ENCODE measurements around the gene MCC.

MCC gene

DNA sequence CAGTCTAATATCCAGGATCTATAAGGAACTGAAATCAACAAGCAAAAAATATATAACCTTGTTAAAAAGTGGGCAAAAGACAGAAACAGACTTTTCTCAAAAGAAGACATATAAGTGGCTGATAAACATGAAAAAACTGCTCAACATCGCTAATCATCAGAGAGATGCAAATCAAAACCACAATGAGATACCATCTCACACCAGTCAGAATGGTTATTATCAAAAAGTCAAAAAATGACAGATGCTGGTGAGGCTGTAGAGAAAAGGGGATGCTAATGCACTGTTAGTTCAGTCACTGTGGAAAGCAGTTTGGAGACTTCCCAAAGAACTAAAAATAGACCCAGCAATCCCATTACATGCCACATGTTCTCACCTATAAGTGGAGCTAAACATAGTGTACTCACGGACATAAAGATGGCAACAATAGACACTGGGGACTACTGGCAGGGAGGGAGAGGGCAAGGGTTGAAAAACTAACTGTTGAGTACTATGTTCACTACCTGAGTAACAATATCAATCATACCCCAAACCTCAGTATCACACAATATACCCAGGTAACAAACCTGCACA is 41.8 kb downstream of the MCC start:
- in situ Hi-C loops (cut with HindIII; ENCODE audit: low sequenced_read_pairs) = no loop called here
- DNase-seq (ENCODE audit: low read depth) = no peak
- TF ChIP-seq, protein P1, sequence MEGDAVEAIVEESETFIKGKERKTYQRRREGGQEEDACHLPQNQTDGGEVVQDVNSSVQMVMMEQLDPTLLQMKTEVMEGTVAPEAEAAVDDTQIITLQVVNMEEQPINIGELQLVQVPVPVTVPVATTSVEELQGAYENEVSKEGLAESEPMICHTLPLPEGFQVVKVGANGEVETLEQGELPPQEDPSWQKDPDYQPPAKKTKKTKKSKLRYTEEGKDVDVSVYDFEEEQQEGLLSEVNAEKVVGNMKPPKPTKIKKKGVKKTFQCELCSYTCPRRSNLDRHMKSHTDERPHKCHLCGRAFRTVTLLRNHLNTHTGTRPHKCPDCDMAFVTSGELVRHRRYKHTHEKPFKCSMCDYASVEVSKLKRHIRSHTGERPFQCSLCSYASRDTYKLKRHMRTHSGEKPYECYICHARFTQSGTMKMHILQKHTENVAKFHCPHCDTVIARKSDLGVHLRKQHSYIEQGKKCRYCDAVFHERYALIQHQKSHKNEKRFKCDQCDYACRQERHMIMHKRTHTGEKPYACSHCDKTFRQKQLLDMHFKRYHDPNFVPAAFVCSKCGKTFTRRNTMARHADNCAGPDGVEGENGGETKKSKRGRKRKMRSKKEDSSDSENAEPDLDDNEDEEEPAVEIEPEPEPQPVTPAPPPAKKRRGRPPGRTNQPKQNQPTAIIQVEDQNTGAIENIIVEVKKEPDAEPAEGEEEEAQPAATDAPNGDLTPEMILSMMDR (IDR thresholded peaks at IDR 0.05; ENCODE audit: low read depth, low read length, missing control alignments) = no peak
- H3K4me3 ChIP-seq (ENCODE audit: low read depth, low read length) = no peak overlapping the region

DNA sequence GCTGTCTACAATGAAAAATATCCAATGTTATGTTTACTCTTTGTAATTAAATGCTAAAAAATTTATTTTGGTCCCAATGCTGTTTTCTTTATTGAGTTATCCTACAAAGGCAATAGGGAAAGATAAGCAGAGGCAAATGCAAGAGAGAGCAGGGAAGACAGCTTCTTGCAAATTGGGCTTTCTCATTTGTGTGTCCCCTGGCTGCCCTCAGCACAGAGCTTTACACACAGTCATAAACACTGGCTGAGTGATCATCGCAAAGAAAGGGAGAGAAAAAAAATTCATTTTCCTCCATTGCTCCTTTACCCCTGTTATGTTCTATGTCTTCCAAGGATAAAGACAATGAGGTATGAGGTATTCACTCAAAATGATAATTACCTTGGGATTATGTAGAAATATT is 51.1 kb downstream of the MCC start:
- no peak overlapping the region for H3K4me3 ChIP-seq (ENCODE audit: low read depth, low read length)
- in situ Hi-C loops (cut with HindIII; ENCODE audit: low sequenced_read_pairs) = no loop called here
- TF ChIP-seq, protein P1 (IDR thresholded peaks at IDR 0.05; ENCODE audit: low read depth, low read length, missing control alignments) = no peak
- DNase-seq (ENCODE audit: low read depth) = no peak

DNA sequence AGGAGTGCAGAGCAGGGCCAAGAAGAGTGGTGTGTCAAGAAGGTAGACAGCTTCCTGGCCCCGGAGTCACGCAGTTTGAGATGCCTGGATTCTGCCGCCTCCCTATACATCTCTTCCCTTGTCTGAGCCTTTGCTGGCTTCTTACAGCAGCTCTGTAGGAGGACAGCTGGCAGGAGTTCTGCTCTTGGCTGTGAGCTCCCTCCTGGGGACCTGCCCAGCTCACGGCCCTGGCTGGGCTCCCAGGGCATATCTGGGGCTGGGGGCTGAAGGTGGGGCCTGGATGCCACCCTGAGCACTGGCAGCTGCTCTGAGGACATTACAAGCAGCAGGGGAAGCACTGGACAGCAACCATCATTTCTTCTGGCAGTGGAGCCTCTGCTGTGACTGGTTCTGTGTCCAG is 52.7 kb downstream of the MCC start:
- in situ Hi-C loops (cut with HindIII; ENCODE audit: low sequenced_read_pairs) = no loop called here
- no peak overlapping the region for H3K4me3 ChIP-seq (ENCODE audit: low read depth, low read length)
- TF ChIP-seq, protein P1 (IDR thresholded peaks at IDR 0.05; ENCODE audit: low read depth, low read length, missing control alignments) = no peak
- no peak for DNase-seq (ENCODE audit: low read depth)

DNA sequence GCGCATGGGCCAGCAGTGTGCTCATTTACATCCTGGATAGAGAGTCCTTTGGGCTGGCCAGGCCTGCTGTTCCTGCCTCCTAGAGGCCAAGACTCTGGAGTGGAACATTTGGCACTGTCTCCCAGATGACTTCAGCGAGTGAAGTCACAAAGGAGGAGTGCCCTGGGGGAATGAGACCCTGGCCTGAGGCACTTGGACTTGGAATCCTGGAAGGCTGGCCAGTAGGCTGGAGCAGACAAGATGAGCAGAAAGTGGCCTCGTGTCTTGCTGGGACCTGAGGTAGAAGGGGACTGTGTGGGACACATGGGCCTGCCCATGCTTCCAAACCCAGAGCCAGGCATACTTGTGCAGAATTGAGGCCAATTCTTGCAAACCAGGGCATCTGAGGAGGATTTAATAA is 53.4 kb downstream of the MCC start, which contains the start of gene TSSK1B:
TSS of gene TSSK1B (minus strand) at position 101 of the 400 bp plus-strand sequence. CDS start 150 bp downstream, outside the sequence.
- DNase-seq (ENCODE audit: low read depth) = no peak
- H3K4me3 ChIP-seq (ENCODE audit: low read depth, low read length) = no peak within 1 kb of the TSS
- TF ChIP-seq, protein P1 (IDR thresholded peaks at IDR 0.05; ENCODE audit: low read depth, low read length, missing control alignments) = no peak
- in situ Hi-C loops (cut with HindIII; ENCODE audit: low sequenced_read_pairs) = no loop called here

DNA sequence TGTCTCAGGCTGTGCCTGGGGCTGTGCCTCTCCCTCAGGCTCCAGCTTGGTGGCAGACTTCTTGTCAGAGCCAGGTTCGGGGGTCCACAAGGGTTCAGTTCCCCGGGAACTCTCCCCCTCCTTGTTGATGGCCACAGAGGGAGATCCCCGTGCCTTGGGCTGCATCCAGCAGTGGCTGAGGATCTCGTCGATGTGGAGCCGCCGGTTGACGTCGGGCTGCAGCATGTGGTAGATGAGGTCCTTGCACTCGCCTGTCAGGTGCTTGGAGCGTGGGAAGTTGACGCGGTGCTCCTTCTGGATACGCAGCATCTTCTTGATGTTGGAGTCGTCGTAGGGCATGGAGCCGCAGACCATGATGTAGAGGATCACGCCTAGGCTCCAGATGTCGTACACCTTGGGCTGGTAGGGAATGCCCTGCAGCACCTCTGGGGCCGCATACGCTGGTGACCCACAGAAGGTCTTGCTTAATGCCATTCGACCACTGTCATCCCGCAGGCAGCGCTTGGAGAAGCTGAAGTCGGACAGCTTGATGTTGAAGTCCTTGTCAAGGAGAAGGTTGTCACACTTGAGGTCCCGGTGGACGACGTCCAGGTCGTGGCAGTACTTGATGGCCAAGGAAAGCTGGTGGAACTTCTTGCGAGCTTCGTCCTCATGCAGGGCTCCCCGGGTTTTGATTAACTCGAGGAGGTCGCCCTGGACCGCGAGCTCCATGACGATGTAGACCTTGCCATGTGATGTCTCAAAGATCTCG is 54.2 kb downstream of the MCC start:
- DNase-seq (ENCODE audit: low read depth) = no peak
- TF ChIP-seq, protein P1 (IDR thresholded peaks at IDR 0.05; ENCODE audit: low read depth, low read length, missing control alignments) = no peak
- in situ Hi-C loops (cut with HindIII; ENCODE audit: low sequenced_read_pairs) = no loop called here
- H3K4me3 ChIP-seq (ENCODE audit: low read depth, low read length) = no peak overlapping the region

DNA sequence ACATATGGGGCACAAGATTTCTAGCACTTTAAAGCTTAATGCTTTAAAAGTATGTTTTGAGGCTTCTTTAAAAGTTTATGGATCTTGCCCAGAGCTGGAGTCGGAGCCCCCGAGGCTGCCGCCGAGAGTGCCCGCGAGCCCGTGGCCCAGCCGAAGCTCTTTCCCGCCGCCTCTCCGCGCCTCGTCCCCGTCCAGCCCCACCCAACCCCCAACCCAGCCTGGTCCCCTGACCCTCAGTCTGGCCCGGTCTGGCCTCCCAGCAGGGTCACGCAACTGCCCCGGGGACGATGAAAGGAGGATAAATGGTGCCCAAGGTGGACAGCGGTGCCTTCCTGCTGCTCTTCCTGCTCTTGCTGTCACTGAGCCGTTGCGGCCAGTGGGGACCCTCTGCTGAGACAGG is 55.2 kb downstream of the MCC start:
- H3K4me3 ChIP-seq (ENCODE audit: low read depth, low read length) = no peak overlapping the region
- TF ChIP-seq, protein P1 (IDR thresholded peaks at IDR 0.05; ENCODE audit: low read depth, low read length, missing control alignments) = no peak
- DNase-seq (ENCODE audit: low read depth) = no peak
- in situ Hi-C loops (cut with HindIII; ENCODE audit: low sequenced_read_pairs) = no loop called here

Measured in astrocyte of the cerebellum (primary cell).